K562 (cell line): ENCODE results near the gene TSEN34.

Experiments used
- ETV6 ChIP-seq, 3 experiments: fragments of 150-350 bp in 1 of 3; sonication (generic) in 1 of 3; formaldehyde crosslinking in 1 of 3; IDR thresholded peaks; 2 replicates each; pipeline versions ENCODE4 v1.6.1 to v1.8.0; 2014 to 2022; ENCODE audit warnings: borderline replicate concordance in 2 of 3, low read depth in 2 of 3, antibody characterized with exemption in 1 of 3, low read length in 1 of 3, mild to moderate bottlenecking in 1 of 3, missing genetic modification reagents in 1 of 3
- POLR2AphosphoS5 ChIP-seq: IDR thresholded peaks from 2 replicates; pipeline ENCODE4 v1.6.1; 2011; ENCODE audit warnings: mild to moderate bottlenecking, low read depth, low read length, moderate library complexity; ENCODE audit not compliant: control insufficient read depth, insufficient read depth
- TF ChIP-seq, protein P1 (sequence below): fragments of 450-650 bp; formaldehyde crosslinking; IDR thresholded peaks from 2 replicates; pipeline ENCODE4 v1.4.0; 2022; ENCODE audit warnings: missing genetic modification characterization

DNA sequence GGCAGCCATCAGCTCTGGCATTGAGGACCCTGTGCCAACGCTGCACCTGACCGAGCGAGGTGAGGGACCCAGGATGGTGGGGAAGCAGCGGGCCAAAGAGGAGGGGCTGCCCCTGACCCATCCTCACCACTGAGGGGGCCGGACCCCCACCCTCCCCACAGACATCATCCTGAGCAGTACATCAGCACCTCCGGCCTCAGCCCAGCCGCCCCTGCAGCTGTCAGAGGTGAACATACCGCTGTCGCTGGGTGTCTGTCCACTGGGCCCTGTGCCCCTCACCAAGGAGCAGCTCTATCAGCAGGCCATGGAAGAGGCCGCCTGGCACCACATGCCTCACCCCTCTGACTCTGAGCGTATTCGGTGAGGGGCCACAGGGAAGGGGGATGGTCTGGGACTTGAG is 38.8 kb upstream of the TSEN34 start:
- no peak for TF ChIP-seq POLR2AphosphoS5
- TF ChIP-seq, protein P1, sequence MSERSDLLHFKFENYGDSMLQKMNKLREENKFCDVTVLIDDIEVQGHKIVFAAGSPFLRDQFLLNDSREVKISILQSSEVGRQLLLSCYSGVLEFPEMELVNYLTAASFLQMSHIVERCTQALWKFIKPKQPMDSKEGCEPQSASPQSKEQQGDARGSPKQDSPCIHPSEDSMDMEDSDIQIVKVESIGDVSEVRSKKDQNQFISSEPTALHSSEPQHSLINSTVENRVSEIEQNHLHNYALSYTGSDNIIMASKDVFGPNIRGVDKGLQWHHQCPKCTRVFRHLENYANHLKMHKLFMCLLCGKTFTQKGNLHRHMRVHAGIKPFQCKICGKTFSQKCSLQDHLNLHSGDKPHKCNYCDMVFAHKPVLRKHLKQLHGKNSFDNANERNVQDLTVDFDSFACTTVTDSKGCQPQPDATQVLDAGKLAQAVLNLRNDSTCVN (CRISPR knock-in tag), result no peak
- TF ChIP-seq ETV6 (IDR thresholded peaks at IDR 0.05; ENCODE audit: borderline replicate concordance in 1 of 2, low read depth in 2 of 2, low read length in 1 of 2), result no peak
- TF ChIP-seq ETV6 (CRISPR knock-in tag; IDR thresholded peaks at IDR 0.05; ENCODE audit: borderline replicate concordance), result no peak
